Osteocyte (in vitro differentiated cells): Measurements from ENCODE around the gene LRP1B. TPM values are rescaled to one million over a fixed set of nuclear protein-coding genes. Genes with fewer than 3 reads are reported as not detected.
"Not testable (repeated sequence)": the region's sequence is repeated elsewhere in the genome, so short reads cannot be mapped to it uniquely, and the experiment has no call there.

Source experiments
- DNase-seq: peaks from one replicate; pipeline ENCODE4 v3.0.0; 2021; ENCODE audit warnings: mixed read lengths; ENCODE audit not compliant: unreplicated experiment; ENCODE audit errors: extremely low spot score
- H3K27ac Mint-ChIP-seq: one replicate; pipeline ENCODE4 v1.8.0; 2021; ENCODE audit warnings: mild to moderate bottlenecking, mixed read lengths; ENCODE audit not compliant: unreplicated experiment
- H3K27me3 Mint-ChIP-seq: one replicate; pipeline ENCODE4 v1.8.0; 2021; ENCODE audit warnings: mixed read lengths; ENCODE audit not compliant: unreplicated experiment
- H3K36me3 Mint-ChIP-seq: one replicate; pipeline ENCODE4 v1.8.0; 2021; ENCODE audit warnings: mixed read lengths; ENCODE audit not compliant: unreplicated experiment
- H3K4me1 Mint-ChIP-seq: one replicate; pipeline ENCODE4 v1.8.0; 2021; ENCODE audit warnings: mixed read lengths; ENCODE audit not compliant: unreplicated experiment
- H3K4me3 Mint-ChIP-seq: one replicate; pipeline ENCODE4 v1.8.0; 2021; ENCODE audit warnings: mild to moderate bottlenecking, moderate library complexity, mixed read lengths; ENCODE audit not compliant: unreplicated experiment
- H3K9me3 Mint-ChIP-seq: one replicate; pipeline ENCODE4 v1.8.0; 2021; ENCODE audit warnings: mixed read lengths; ENCODE audit not compliant: unreplicated experiment
- total RNA-seq: library from RNA; stranded (reverse); gene quantifications from 2 replicates; pipeline ENCODE4 v1.2.1, GENCODE V29; 2021
- TF ChIP-seq, protein P1 (sequence below): fragments of 200-600 bp; sonication (generic); IDR thresholded peaks from 2 replicates; pipeline ENCODE4 v1.5.0; 2021; ENCODE audit warnings: antibody characterized with exemption, mild to moderate bottlenecking, moderate library complexity

LRP1B gene
- total RNA-seq, 1 donor from 2014 or later = 3.6 TPM

DNA sequence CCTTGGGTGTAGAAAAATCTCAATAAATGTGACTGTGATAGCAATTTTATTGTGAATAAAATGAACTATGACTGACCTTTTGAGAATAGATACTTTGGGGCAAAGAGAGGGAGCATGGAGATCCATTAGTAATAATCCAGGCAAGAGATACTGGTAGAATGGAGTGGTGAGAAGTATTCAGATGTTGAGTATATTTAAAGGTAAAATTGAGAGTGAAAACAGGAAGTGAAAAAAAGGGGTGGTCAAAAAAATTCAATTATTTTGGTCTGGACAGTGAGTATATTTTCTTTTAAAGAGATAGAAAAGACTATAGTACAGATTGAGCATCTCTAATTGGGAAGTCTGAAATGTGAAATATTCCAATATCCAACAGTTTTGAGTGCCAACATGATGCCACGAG, 1835.0 kb downstream of the LRP1B start:
- Mint-ChIP-seq H3K4me1 (no peaks in the 10 kb centered on the region), H3K4me3 (no peak overlapping the region), H3K36me3 (no peaks in the 10 kb centered on the region), H3K9me3 (no peaks in the 10 kb centered on the region), H3K27me3 (peaks cover 2% of the 10 kb centered on the region), H3K27ac (no peak overlapping the region)
- no peak for DNase-seq
- TF ChIP-seq, protein P1, sequence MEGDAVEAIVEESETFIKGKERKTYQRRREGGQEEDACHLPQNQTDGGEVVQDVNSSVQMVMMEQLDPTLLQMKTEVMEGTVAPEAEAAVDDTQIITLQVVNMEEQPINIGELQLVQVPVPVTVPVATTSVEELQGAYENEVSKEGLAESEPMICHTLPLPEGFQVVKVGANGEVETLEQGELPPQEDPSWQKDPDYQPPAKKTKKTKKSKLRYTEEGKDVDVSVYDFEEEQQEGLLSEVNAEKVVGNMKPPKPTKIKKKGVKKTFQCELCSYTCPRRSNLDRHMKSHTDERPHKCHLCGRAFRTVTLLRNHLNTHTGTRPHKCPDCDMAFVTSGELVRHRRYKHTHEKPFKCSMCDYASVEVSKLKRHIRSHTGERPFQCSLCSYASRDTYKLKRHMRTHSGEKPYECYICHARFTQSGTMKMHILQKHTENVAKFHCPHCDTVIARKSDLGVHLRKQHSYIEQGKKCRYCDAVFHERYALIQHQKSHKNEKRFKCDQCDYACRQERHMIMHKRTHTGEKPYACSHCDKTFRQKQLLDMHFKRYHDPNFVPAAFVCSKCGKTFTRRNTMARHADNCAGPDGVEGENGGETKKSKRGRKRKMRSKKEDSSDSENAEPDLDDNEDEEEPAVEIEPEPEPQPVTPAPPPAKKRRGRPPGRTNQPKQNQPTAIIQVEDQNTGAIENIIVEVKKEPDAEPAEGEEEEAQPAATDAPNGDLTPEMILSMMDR = no peak

DNA sequence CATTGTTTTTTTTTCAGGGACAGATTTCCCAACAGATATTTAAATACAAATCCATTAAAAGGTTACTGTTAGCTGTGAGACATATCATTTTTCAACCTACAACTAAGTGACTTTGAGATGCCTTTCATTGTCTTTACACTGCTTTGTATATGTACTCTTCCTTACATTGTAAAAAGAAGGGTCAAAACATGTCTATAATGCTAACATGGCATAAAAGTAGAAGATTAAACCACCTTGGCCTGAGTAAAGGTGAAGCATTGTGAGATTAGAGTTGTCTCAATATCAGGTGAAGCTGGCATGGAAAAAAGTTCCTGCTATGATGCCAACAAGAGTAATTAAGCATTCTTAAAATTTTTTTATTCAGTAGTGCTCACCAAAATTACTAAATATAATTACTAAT, 1842.1 kb downstream of the LRP1B start:
- DNase-seq = no peak
- Mint-ChIP-seq H3K9me3 (no peaks in the 10 kb centered on the region), H3K27me3 (no peaks in the 10 kb centered on the region), H3K27ac (no peak overlapping the region), H3K36me3 (no peaks in the 10 kb centered on the region), H3K4me3 (no peak overlapping the region), H3K4me1 (no peaks in the 10 kb centered on the region)
- TF ChIP-seq, protein P1 = no peak

DNA sequence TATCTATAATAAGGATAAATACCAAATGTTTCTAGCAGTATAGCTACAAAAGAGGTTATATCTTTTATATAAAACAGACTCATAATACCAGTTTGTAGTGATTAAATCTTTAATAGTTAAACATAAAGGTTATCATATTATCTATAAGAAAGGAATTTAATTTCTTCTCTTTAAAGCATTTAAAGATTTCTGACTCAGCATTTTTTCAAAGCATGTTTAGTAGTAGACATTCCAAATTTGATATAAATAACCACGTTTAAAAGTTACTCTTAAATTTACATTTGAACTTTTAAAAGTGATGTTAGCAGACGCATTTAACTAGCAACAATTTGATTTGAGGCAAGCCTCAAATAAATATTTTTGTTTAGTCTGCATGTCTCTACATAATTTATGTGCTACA, 1842.6 kb downstream of the LRP1B start:
- TF ChIP-seq, protein P1 = no peak
- Mint-ChIP-seq H3K4me1 (no peaks in the 10 kb centered on the region), H3K27me3 (no peaks in the 10 kb centered on the region), H3K36me3 (no peaks in the 10 kb centered on the region), H3K9me3 (no peaks in the 10 kb centered on the region), H3K4me3 (no peak overlapping the region), H3K27ac (no peak overlapping the region)
- DNase-seq = no peak

DNA sequence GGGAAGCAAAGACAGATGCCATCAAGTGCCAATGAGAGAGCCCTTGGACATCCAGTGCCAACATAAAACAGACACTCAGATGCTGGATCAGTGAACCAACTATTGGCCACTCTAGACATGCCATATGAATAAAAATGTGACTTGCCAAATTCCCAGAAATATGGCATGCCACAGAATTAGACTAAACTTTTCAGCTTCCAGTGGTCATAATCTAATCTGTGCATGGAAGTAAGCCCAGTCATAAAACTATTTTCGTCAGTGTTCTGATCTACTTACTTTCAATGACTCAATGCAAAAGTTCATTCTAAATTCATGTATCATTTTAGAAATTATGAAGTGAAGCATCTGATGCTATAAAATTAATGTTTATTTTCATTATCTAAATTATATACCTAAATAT, 1844.4 kb downstream of the LRP1B start:
- TF ChIP-seq, protein P1 = no peak
- Mint-ChIP-seq H3K4me1 (no peaks in the 10 kb centered on the region), H3K9me3 (no peaks in the 10 kb centered on the region), H3K27ac (no peak overlapping the region), H3K27me3 (no peaks in the 10 kb centered on the region), H3K4me3 (no peak overlapping the region), H3K36me3 (no peaks in the 10 kb centered on the region)
- DNase-seq = no peak

DNA sequence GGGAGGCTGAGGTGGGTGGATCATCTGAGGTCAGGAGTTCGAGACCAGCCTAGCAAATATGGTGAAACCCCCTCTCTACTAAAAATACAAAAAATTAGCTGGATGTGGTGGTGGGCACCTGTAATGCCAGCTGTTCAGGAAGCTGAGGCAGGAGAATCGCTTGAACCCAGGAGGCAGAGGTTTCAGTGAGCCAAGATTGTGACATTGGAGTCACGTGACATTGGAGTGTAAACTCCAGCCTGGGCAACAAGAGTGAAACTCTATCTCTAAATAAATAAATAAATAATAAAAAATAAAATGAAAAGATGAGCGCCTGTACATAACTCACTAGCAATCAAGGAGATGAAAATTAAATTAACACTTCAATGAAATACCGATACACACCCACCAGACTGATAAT, 1853.5 kb downstream of the LRP1B start:
- not testable (repeated sequence) for H3K27ac Mint-ChIP-seq, DNase-seq, H3K36me3 Mint-ChIP-seq, H3K4me3 Mint-ChIP-seq, H3K27me3 Mint-ChIP-seq, H3K9me3 Mint-ChIP-seq, H3K4me1 Mint-ChIP-seq

DNA sequence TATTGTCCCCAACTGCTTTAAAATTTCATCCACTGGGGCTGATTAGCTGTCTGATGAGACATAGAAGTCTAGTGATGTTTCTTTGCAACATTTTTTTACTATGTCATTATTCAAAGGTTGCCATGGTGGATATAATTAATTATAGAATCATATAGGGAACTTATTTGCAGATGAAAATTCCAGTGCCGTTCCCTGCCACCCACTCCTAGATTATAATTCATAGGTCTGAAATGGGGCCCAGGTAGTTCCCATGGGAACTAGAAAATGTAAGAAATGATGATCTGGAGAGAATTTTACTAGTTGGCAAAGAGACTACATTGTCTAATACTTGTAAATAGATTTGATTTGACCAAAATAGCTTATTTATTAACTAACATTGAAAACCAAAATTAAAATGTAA, 1854.2 kb downstream of the LRP1B start:
- no peaks in the 10 kb centered on the region for H3K36me3 Mint-ChIP-seq

More for the DNA sequence above, 1854.2 kb downstream of the LRP1B start:
- no peaks in the 10 kb centered on the region for H3K27me3 Mint-ChIP-seq
- no peak overlapping the region for H3K4me3 Mint-ChIP-seq
- H3K27ac Mint-ChIP-seq = no peak overlapping the region
- peaks cover 4% of the 10 kb centered on the region for H3K9me3 Mint-ChIP-seq
- TF ChIP-seq, protein P1 = no peak
- H3K4me1 Mint-ChIP-seq = no peaks in the 10 kb centered on the region
- DNase-seq = no peak
